Hypothalamus (tissue), 51 donors: ENCODE data around the gene BIK.

Source experiments
- DNase-seq, 51 donors: peaks; one replicate each; lab custom pipeline; 2025; lab: John Stamatoyannopoulos, UW

Gene BIK

GRCh38 chr22:43176090-43176489 is 65.5 kb downstream of the BIK start:
- DNase-seq: no peak

- no peak for DNase-seq
These were observed 66.9 kb downstream of the BIK start for GRCh38 chr22:43177479-43177878.
